ENCODE results near the gene KCNQ1.

The KCNQ1 gene

GRCh38 chr11:2748814-2749554, 304.2 kb downstream of the KCNQ1 start:
- H3K27ac Mint-ChIP-seq, result no peak overlapping the region
- DNase-seq (ENCODE audit: low spot score in 2 of 2) (no peak), ATAC-seq (no peak)
- H3K9me3 Mint-ChIP-seq, result no peaks in the 10 kb centered on the region
- no peaks in the 10 kb centered on the region for H3K36me3 Mint-ChIP-seq
- no peaks in the 10 kb centered on the region for H3K4me1 Mint-ChIP-seq
- H3K4me3 Mint-ChIP-seq, result no peak overlapping the region

GRCh38 chr11:2750101-2750681, 305.4 kb downstream of the KCNQ1 start:
- Mint-ChIP-seq H3K36me3 (no peaks in the 10 kb centered on the region), H3K27ac (no peak overlapping the region)

GRCh38 chr11:2750682-2751522, 306.1 kb downstream of the KCNQ1 start:
- Mint-ChIP-seq H3K27ac (no peak overlapping the region), H3K36me3 (no peaks in the 10 kb centered on the region), H3K4me1 (no peaks in the 10 kb centered on the region), H3K4me3 (no peak overlapping the region), H3K9me3 (no peaks in the 10 kb centered on the region)
- no peak for ATAC-seq
- DNase-seq (ENCODE audit: low spot score in 2 of 2), result no peak

More at GRCh38 chr11:2750101-2750681, 305.4 kb downstream of the KCNQ1 start:
- ATAC-seq (no peak), DNase-seq (ENCODE audit: low spot score in 2 of 2) (no peak)
- no peaks in the 10 kb centered on the region for H3K9me3 Mint-ChIP-seq
- H3K4me3 Mint-ChIP-seq, result no peak overlapping the region
- H3K4me1 Mint-ChIP-seq, result no peaks in the 10 kb centered on the region

- no peak overlapping the region for H3K4me3 Mint-ChIP-seq
- ATAC-seq (no peak), DNase-seq (ENCODE audit: low spot score in 2 of 2) (no peak)
- no peaks in the 10 kb centered on the region for H3K4me1 Mint-ChIP-seq
- H3K9me3 Mint-ChIP-seq, result no peaks in the 10 kb centered on the region
- H3K27ac Mint-ChIP-seq, result no peak overlapping the region
- no peaks in the 10 kb centered on the region for H3K36me3 Mint-ChIP-seq
Observed at GRCh38 chr11:2751523-2752203, 306.9 kb downstream of the KCNQ1 start.

GRCh38 chr11:2752204-2752770, 307.5 kb downstream of the KCNQ1 start:
- H3K36me3 Mint-ChIP-seq, result no peaks in the 10 kb centered on the region
- H3K9me3 Mint-ChIP-seq, result no peaks in the 10 kb centered on the region
- ATAC-seq (no peak), DNase-seq (ENCODE audit: low spot score in 2 of 2) (no peak)
- no peaks in the 10 kb centered on the region for H3K4me1 Mint-ChIP-seq
- H3K4me3 Mint-ChIP-seq, result no peak overlapping the region
- no peak overlapping the region for H3K27ac Mint-ChIP-seq

GRCh38 chr11:2752923-2753322, 308.1 kb downstream of the KCNQ1 start:
- no peak for DNase-seq (ENCODE audit: low spot score in 2 of 2)
- Mint-ChIP-seq H3K4me3 (no peak overlapping the region), H3K27ac (peak overlapping the region; percentile 3), H3K36me3 (no peaks in the 10 kb centered on the region), H3K9me3 (no peaks in the 10 kb centered on the region), H3K4me1 (no peaks in the 10 kb centered on the region)
- ATAC-seq, result no peak

- no peaks in the 10 kb centered on the region for H3K4me1 Mint-ChIP-seq
- H3K9me3 Mint-ChIP-seq, result no peaks in the 10 kb centered on the region
- ATAC-seq (no peak), DNase-seq (ENCODE audit: low spot score in 2 of 2) (no peak)
- peak overlapping the region; percentile 3 for H3K27ac Mint-ChIP-seq
- no peak overlapping the region for H3K4me3 Mint-ChIP-seq
- no peaks in the 10 kb centered on the region for H3K36me3 Mint-ChIP-seq
Observed at GRCh38 chr11:2754008-2754407, 309.2 kb downstream of the KCNQ1 start.

GRCh38 chr11:2755071-2755470, 310.3 kb downstream of the KCNQ1 start:
- H3K4me3 Mint-ChIP-seq, result no peak overlapping the region
- H3K4me1 Mint-ChIP-seq, result no peaks in the 10 kb centered on the region
- no peak for ATAC-seq
- H3K9me3 Mint-ChIP-seq, result no peaks in the 10 kb centered on the region
- H3K36me3 Mint-ChIP-seq, result no peaks in the 10 kb centered on the region
- DNase-seq (ENCODE audit: low spot score in 2 of 2), result no peak
- H3K27ac Mint-ChIP-seq, result no peak overlapping the region

GRCh38 chr11:2758751-2759150, 313.9 kb downstream of the KCNQ1 start:
- ATAC-seq (no peak), DNase-seq (ENCODE audit: low spot score in 2 of 2) (no peak)
- no peak overlapping the region for H3K27ac Mint-ChIP-seq

GRCh38 chr11:2759228-2760195, 314.7 kb downstream of the KCNQ1 start:
- no peaks in the 10 kb centered on the region for H3K36me3 Mint-ChIP-seq
- no peak overlapping the region for H3K4me3 Mint-ChIP-seq
- ATAC-seq, result peak; percentile 21
- H3K4me1 Mint-ChIP-seq, result no peaks in the 10 kb centered on the region
- H3K27ac Mint-ChIP-seq, result no peak overlapping the region
- no peak for DNase-seq (ENCODE audit: low spot score in 2 of 2)
- no peaks in the 10 kb centered on the region for H3K9me3 Mint-ChIP-seq

More at GRCh38 chr11:2758751-2759150, 313.9 kb downstream of the KCNQ1 start:
- no peak overlapping the region for H3K4me3 Mint-ChIP-seq
- H3K4me1 Mint-ChIP-seq, result no peaks in the 10 kb centered on the region
- H3K36me3 Mint-ChIP-seq, result no peaks in the 10 kb centered on the region
- H3K9me3 Mint-ChIP-seq, result no peaks in the 10 kb centered on the region

GRCh38 chr11:2760196-2760871, 315.5 kb downstream of the KCNQ1 start:
- H3K27ac Mint-ChIP-seq, result no peak overlapping the region
- no peaks in the 10 kb centered on the region for H3K9me3 Mint-ChIP-seq
- ATAC-seq, result no peak
- no peak for DNase-seq (ENCODE audit: low spot score in 2 of 2)
- H3K4me3 Mint-ChIP-seq, result no peak overlapping the region
- H3K36me3 Mint-ChIP-seq, result no peaks in the 10 kb centered on the region
- H3K4me1 Mint-ChIP-seq, result no peaks in the 10 kb centered on the region

GRCh38 chr11:2761131-2762030, 316.6 kb downstream of the KCNQ1 start:
- H3K27ac Mint-ChIP-seq, result no peak overlapping the region
- H3K36me3 Mint-ChIP-seq, result no peaks in the 10 kb centered on the region
- no peaks in the 10 kb centered on the region for H3K4me1 Mint-ChIP-seq
- DNase-seq (ENCODE audit: low spot score in 2 of 2) (no peak), ATAC-seq (no peak)
- no peak overlapping the region for H3K4me3 Mint-ChIP-seq
- no peaks in the 10 kb centered on the region for H3K9me3 Mint-ChIP-seq

- H3K36me3 Mint-ChIP-seq, result no peaks in the 10 kb centered on the region
- no peaks in the 10 kb centered on the region for H3K4me1 Mint-ChIP-seq
- no peak for ATAC-seq
- H3K4me3 Mint-ChIP-seq, result no peak overlapping the region
- H3K27ac Mint-ChIP-seq, result no peak overlapping the region
- DNase-seq (ENCODE audit: low spot score in 2 of 2), result no peak
- H3K9me3 Mint-ChIP-seq, result no peaks in the 10 kb centered on the region
Observed at GRCh38 chr11:2762031-2762380, 317.2 kb downstream of the KCNQ1 start.
